Stimulated activated naive B cell treated with anti-CD40 and anti-IgM and Interleukin-4, amounts not matched to agents 10 μg/mL and 1 μg/mL and 100 μg/mL, for 72 hours (primary cell): ENCODE data around the gene CBR1.
A peak's percentile ranks its signal among the peaks of the same experiment; 100 is the strongest.
"Not testable (repeated sequence)": the region's sequence is repeated elsewhere in the genome, so short reads cannot be mapped to it uniquely, and the experiment has no call there.

ENCODE experiments used
- ATAC-seq, 2 donors: fragments of 150-1000 bp; cut with Tn5 transposase; replicated peaks; 2 replicates each; pipeline ENCODE4 v1.10.0; 2021; ENCODE audit warnings: moderate library complexity in 1 of 2
- DNase-seq: peaks from one replicate; pipeline ENCODE4 v3.0.0; 2021
- H3K27ac Mint-ChIP-seq: one replicate; pipeline ENCODE4 v1.8.0; 2022; ENCODE audit warnings: mild to moderate bottlenecking, mixed read lengths
- H3K27me3 Mint-ChIP-seq, 2 donors: one replicate each; pipeline ENCODE4 v1.8.0; 2022; ENCODE audit warnings: mixed read lengths in 2 of 2
- H3K36me3 Mint-ChIP-seq, 2 donors: one replicate each; pipeline ENCODE4 v1.8.0; 2022; ENCODE audit warnings: mixed read lengths in 2 of 2, mild to moderate bottlenecking in 1 of 2
- H3K4me1 Mint-ChIP-seq, 2 donors: one replicate each; pipeline ENCODE4 v1.8.0; 2022; ENCODE audit warnings: mixed read lengths in 2 of 2, mild to moderate bottlenecking in 1 of 2
- H3K4me3 Mint-ChIP-seq, 2 donors: one replicate each; pipeline ENCODE4 v1.8.0; 2022; ENCODE audit warnings: mild to moderate bottlenecking in 2 of 2, mixed read lengths in 2 of 2, moderate library complexity in 1 of 2
- H3K9me3 Mint-ChIP-seq, 2 donors: one replicate each; pipeline ENCODE4 v1.8.0; 2022; ENCODE audit warnings: mixed read lengths in 2 of 2, mild to moderate bottlenecking in 1 of 2

CBR1 gene

GRCh38 chr21:36079671-36080070, 9.8 kb downstream of the CBR1 start:
- Mint-ChIP-seq H3K4me1 (peaks cover 22 to 35% of the 10 kb centered on the region in 2 donors), H3K27ac (peak overlapping the region; percentile 89), H3K9me3 (no peaks in the 10 kb centered on the region), H3K36me3 (peaks cover 3% of the 10 kb centered on the region in 2 donors), H3K27me3 (no peaks in the 10 kb centered on the region), H3K4me3 (peak overlapping the region; percentile 71 to 80)
- ATAC-seq: no peak
- DNase-seq: no peak

- H3K27me3 Mint-ChIP-seq: no peaks in the 10 kb centered on the region
- peaks cover 22 to 35% of the 10 kb centered on the region in 2 donors for H3K4me1 Mint-ChIP-seq
These were observed 10.6 kb downstream of the CBR1 start for GRCh38 chr21:36080386-36080785.

DNA sequence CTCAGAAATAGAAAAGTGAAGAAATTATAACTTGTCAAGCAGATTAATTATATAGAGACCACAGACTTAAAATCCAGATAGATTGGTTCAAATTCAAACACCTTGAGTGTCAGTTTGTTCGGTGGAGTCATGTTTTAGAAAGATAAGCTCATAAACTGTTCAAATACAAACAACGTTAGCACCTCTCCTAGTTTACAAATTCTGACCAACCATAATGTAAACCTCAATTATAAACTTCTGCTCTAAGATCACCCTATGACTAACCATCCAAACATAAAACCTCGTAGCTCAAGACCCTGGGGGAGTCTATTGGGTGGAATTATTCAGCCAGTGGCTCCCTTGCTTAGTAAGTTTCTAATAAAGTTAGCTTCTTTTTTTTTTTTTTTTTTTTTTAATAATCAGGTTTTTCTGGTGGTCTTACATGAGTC, 12.4 kb downstream of the CBR1 start:
- ATAC-seq (no peak), DNase-seq (no peak)
- no peaks in the 10 kb centered on the region for H3K27me3 Mint-ChIP-seq
- H3K4me3 Mint-ChIP-seq: no peak overlapping the region
- peaks cover 15 to 29% of the 10 kb centered on the region in 2 donors for H3K4me1 Mint-ChIP-seq
- H3K27ac Mint-ChIP-seq: no peak overlapping the region
- H3K9me3 Mint-ChIP-seq: peaks cover 0 to 2% of the 10 kb centered on the region in 2 donors
- H3K36me3 Mint-ChIP-seq: peaks cover 0 to 3% of the 10 kb centered on the region in 2 donors

More at GRCh38 chr21:36080386-36080785, 10.6 kb downstream of the CBR1 start:
- DNase-seq (no peak), ATAC-seq (no peak)
- H3K36me3 Mint-ChIP-seq: peaks cover 2 to 3% of the 10 kb centered on the region in 2 donors
- H3K9me3 Mint-ChIP-seq: no peaks in the 10 kb centered on the region
- no peak overlapping the region for H3K4me3 Mint-ChIP-seq
- no peak overlapping the region for H3K27ac Mint-ChIP-seq

DNA sequence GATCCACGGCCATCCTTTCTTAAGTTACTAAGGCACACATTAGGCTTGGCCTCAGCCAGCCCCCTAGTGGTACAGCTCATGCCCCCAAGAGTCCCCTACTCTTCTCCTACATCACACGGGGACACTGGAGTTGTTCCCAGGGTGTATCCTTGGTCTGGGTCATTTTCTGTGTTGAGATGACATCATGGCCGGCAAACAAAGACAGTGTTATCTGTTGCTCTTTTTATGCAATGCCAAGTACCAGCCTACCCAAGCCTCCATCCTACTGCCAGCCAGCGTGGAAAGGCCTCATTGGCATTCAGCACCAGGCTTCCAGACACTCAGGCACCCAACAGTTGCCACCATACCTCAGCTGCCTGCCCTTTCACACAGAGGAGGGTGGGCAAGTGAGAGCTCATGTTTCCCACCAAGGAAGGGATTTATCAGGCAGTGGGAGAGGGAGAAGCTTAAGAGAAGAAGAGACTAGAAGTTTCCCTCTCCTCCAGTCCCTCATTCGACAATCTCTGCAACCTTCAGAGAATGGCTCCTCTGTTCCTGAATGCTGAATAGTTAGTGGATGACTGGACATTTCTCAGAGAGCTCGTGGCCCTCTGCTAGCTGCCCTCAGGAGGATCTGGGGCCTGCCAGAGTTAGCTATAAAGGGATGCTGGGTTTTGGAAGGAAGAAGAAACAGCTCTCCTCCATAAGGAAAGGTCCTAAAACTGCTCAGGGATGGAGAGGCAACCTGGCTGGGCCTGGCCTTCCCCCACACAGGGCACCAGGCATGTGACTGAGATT, 17.7 kb downstream of the CBR1 start:
- H3K4me3 Mint-ChIP-seq: no peak overlapping the region
- H3K36me3 Mint-ChIP-seq: no peaks in the 10 kb centered on the region
- ATAC-seq (no peak), DNase-seq (no peak)
- no peaks in the 10 kb centered on the region for H3K4me1 Mint-ChIP-seq
- H3K9me3 Mint-ChIP-seq: peaks cover 0 to 2% of the 10 kb centered on the region in 2 donors
- H3K27ac Mint-ChIP-seq: no peak overlapping the region
- H3K27me3 Mint-ChIP-seq: no peaks in the 10 kb centered on the region

DNA sequence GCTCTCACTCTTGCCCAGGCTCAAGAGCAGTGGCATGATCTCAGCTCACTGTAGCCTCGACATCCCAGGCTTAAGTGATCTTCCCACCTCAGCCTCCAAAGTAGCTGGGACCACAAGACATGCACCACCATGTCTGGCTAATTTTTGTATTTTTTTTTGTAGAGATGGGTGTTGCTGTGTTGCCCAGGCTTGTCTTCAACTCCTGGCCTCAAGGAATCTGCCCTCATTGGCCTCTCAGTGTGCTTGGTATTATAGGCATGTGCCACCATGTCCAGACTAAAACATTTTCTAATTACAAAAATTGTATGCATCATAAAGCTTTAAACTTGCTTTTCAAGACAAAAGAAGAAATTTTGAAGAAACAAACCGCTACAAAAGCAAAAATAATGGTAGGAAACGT, 20.1 kb downstream of the CBR1 start:
- DNase-seq: no peak
- H3K4me1 Mint-ChIP-seq: no peaks in the 10 kb centered on the region
- peaks cover 0 to 6% of the 10 kb centered on the region in 2 donors for H3K27me3 Mint-ChIP-seq
- no peak for ATAC-seq
- no peak overlapping the region for H3K27ac Mint-ChIP-seq
- peaks cover 7 to 11% of the 10 kb centered on the region in 2 donors for H3K9me3 Mint-ChIP-seq
- peaks cover 6 to 12% of the 10 kb centered on the region in 2 donors for H3K36me3 Mint-ChIP-seq
- no peak overlapping the region for H3K4me3 Mint-ChIP-seq

GRCh38 chr21:36092681-36093080, 22.9 kb downstream of the CBR1 start:
- peaks cover 2 to 9% of the 10 kb centered on the region in 2 donors for H3K4me1 Mint-ChIP-seq
- H3K4me3 Mint-ChIP-seq: no peak overlapping the region
- peaks cover 6 to 12% of the 10 kb centered on the region in 2 donors for H3K36me3 Mint-ChIP-seq
- H3K27me3 Mint-ChIP-seq: peaks cover 0 to 6% of the 10 kb centered on the region in 2 donors
- DNase-seq (no peak), ATAC-seq (no peak)
- peaks cover 7 to 10% of the 10 kb centered on the region in 2 donors for H3K9me3 Mint-ChIP-seq
- H3K27ac Mint-ChIP-seq: no peak overlapping the region

GRCh38 chr21:36093512-36093911, 23.7 kb downstream of the CBR1 start:
- Mint-ChIP-seq H3K27me3 (peaks cover 0 to 6% of the 10 kb centered on the region in 2 donors), H3K9me3 (peaks cover 7 to 10% of the 10 kb centered on the region in 2 donors), H3K4me1 (peaks cover 10 to 17% of the 10 kb centered on the region in 2 donors), H3K36me3 (peaks cover 6 to 12% of the 10 kb centered on the region in 2 donors), H3K27ac (no peak overlapping the region), H3K4me3 (no peak overlapping the region)
- ATAC-seq (no peak), DNase-seq (no peak)

DNA sequence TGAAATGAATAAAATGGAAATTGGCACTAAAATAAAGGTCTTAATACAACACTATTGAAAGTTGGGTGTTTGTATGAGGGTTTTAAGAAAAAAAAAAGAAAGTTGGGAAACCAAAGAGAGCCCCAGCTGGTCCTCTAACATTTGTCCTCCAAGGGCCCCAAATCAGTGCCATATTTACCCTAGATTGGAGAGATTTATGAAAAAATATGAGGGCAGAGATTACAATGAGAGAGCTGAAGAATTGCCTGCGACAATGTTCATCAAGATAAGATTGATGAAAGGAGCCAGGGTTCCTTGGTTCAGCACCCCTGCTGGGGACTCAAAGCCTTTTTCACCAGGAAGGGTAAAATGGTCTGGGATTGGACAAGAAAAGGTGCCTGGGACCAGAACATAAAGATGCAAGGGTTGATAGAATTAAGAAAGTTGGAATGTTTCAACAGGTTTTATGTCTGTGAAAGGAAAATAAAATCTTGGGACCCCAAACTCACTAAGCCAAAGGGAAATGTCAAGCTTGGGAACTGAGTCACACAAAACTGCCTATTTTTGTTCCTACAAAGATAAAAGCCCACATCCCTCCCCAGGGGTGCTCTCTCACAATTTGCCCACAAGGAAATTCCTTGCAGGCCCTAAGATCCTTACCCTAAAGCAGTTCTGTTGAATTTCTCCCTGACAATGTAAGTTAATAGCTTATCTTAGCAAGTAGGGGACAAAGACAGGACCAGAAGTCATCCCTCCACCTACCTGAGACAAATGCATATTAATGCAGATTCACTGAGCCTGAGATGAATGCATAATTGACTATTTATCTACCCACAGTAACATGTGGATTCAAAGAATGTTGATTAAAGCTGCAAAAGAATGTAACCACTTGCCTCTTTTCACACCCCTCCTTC, 26.8 kb downstream of the CBR1 start:
- no peak for ATAC-seq
- no peak overlapping the region for H3K4me3 Mint-ChIP-seq
- peaks cover 0 to 6% of the 10 kb centered on the region in 2 donors for H3K27me3 Mint-ChIP-seq
- H3K27ac Mint-ChIP-seq: no peak overlapping the region
- DNase-seq: no peak
- H3K9me3 Mint-ChIP-seq: peaks cover 7 to 10% of the 10 kb centered on the region in 2 donors
- H3K36me3 Mint-ChIP-seq: peaks cover 6 to 12% of the 10 kb centered on the region in 2 donors
- peaks cover 10 to 19% of the 10 kb centered on the region in 2 donors for H3K4me1 Mint-ChIP-seq

DNA sequence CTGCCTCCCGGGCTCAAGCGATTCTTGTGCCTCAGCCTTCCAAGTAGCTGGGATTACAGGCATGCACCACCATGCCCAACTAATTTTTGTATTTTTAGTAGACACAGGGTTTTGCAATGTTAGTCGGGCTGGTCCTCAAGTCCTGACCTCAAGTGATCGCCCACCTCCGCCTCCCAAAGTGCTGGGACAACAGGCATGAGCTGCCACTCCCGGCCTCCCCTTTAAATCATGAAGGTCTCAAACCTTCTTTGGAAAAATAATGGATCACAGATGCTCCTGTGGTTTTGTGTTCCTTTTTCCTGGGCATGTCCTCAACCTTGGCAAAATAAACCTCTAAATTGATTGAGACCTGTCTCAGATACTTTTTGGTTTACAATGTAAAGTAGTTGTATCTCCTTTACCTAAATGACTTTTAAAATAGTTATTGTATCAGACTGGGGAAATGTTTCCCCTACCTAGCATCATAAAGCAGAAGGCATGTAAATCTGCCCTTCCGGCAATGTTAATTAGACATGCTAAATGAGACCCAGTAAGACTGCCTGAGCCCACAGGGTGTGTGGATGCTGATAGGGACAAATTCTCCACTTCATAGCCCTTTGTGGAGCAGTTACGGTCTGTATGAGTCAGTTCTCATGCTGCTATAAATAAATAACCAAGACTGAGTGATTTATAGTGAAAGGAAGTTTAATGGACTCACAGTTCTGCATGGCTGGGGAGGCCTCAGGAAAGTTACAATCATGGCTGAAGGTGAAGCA, 27.8 kb downstream of the CBR1 start:
- peak; percentile 27 for DNase-seq
- Mint-ChIP-seq H3K27me3 (peaks cover 0 to 6% of the 10 kb centered on the region in 2 donors), H3K36me3 (peaks cover 6 to 12% of the 10 kb centered on the region in 2 donors), H3K4me1 (peaks cover 10 to 19% of the 10 kb centered on the region in 2 donors), H3K27ac (peak overlapping the region; percentile 66), H3K9me3 (peaks cover 7 to 10% of the 10 kb centered on the region in 2 donors), H3K4me3 (no peak overlapping the region)
- ATAC-seq: peak; percentile 98 to 99

GRCh38 chr21:36098182-36098532, 28.3 kb downstream of the CBR1 start:
- peaks cover 0 to 6% of the 10 kb centered on the region in 2 donors for H3K27me3 Mint-ChIP-seq
- ATAC-seq (no peak), DNase-seq (no peak)
- H3K4me3 Mint-ChIP-seq: no peak overlapping the region
- peaks cover 6 to 7% of the 10 kb centered on the region in 2 donors for H3K36me3 Mint-ChIP-seq
- H3K27ac Mint-ChIP-seq: peak overlapping the region; percentile 31
- H3K9me3 Mint-ChIP-seq: peaks cover 7% of the 10 kb centered on the region in 2 donors
- peaks cover 10 to 19% of the 10 kb centered on the region in 2 donors for H3K4me1 Mint-ChIP-seq

- Mint-ChIP-seq H3K27me3 (no peaks in the 10 kb centered on the region), H3K4me3 (no peak overlapping the region), H3K36me3 (no peaks in the 10 kb centered on the region), H3K27ac (no peak overlapping the region), H3K9me3 (peaks cover 0 to 1% of the 10 kb centered on the region in 2 donors), H3K4me1 (peaks cover 10 to 20% of the 10 kb centered on the region in 2 donors)
- ATAC-seq: no peak
- DNase-seq: no peak
These were observed 29.2 kb downstream of the CBR1 start for GRCh38 chr21:36099000-36099399.

- H3K36me3 Mint-ChIP-seq, H3K27ac Mint-ChIP-seq, H3K27me3 Mint-ChIP-seq, H3K9me3 Mint-ChIP-seq, H3K4me3 Mint-ChIP-seq, DNase-seq, ATAC-seq: not testable (repeated sequence)
- H3K4me1 Mint-ChIP-seq: peaks cover 12 to 28% of the 10 kb centered on the region in 2 donors
These were observed 29.9 kb downstream of the CBR1 start for GRCh38 chr21:36099695-36100211.

GRCh38 chr21:36100971-36101641, 31.3 kb downstream of the CBR1 start:
- Mint-ChIP-seq H3K9me3 (no peaks in the 10 kb centered on the region), H3K36me3 (no peaks in the 10 kb centered on the region), H3K4me1 (peaks cover 13 to 33% of the 10 kb centered on the region in 2 donors), H3K27me3 (peaks cover 12 to 16% of the 10 kb centered on the region in 2 donors), H3K4me3 (no peak overlapping the region), H3K27ac (no peak overlapping the region)
- DNase-seq (no peak), ATAC-seq (no peak)
